Measurements from ENCODE around the gene KCNG2. TPM values are rescaled to one million over a fixed set of nuclear protein-coding genes. Genes with fewer than 3 reads are reported as not detected.

Gene KCNG2
- total and polyA plus RNA-seq, 2 of the 8 experiments (the other 6 are each of a cell fraction or from before 2014, with no cell fraction given), result 0.19 to 0.74 TPM

DNA sequence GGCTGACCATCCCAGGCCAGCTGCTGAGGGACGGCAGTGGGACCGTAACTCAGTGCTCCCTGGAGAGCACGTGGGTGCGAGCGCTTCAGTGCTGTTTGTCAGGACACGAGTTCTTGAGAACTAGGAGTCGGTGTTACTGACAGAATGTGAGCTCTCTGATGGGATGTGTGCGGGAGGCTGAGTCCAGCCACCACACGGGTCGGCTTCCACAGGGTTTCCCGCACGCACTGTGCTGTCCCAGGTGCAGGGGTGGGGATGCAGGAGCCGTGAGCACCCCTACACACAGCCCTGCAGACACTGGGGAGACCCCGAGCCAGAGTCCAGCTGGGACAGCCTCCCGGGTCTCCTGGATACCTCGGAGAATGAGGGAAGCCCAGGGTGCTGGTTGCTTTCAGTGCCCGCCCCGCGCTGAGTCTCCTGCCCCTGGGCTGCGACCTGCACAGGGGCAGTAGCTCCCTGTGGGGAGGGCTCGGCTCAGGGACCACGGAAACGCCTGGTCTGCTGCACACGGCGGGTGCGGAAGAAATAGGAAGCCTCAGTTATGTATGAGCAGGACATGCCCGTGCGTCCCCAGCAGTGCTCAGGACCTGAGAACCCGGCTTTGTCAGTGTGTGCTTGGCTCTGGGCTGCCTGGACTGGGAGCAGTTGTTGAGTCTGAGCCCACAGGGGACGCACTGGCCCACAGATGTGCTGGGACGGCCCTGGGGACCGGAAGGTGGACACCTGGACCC, 71.2 kb downstream of the KCNG2 start:
- ChIA-PET POLR2A (ENCODE audit: partially characterized antibody) (no interaction called here), CTCF (ENCODE audit: partially characterized antibody) (interaction anchor here (0.7 to 0.9 kb wide), 2 partner anchors 72 to 126 kb away, joined by 3 to 4 read pairs; no protein-coding TSS in a partner anchor)
- no peak overlapping the region for H2BK120ac ChIP-seq (replicated peaks; ENCODE audit: low read depth, low read length)
- TF ChIP-seq, protein P1, sequence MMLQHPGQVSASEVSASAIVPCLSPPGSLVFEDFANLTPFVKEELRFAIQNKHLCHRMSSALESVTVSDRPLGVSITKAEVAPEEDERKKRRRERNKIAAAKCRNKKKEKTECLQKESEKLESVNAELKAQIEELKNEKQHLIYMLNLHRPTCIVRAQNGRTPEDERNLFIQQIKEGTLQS (IDR thresholded peaks at IDR 0.05; ENCODE audit: insufficient read depth, low read depth, low read length), result no peak
- no peak for TF ChIP-seq EZH2 (IDR thresholded peaks at IDR 0.05; ENCODE audit: low read depth, low read length, severe bottlenecking)
- no peak for TF ChIP-seq ASH2L (IDR thresholded peaks at IDR 0.05; ENCODE audit: low read length)
- no peak for TF ChIP-seq CTBP2 (IDR thresholded peaks at IDR 0.05; ENCODE audit: borderline replicate concordance, insufficient read depth, insufficient read length, low read length)
- no peak for TF ChIP-seq SP1 (IDR thresholded peaks at IDR 0.05; ENCODE audit: low read depth, low read length)
- no peak for TF ChIP-seq RNF2 (IDR thresholded peaks at IDR 0.05; ENCODE audit: borderline replicate concordance, low read depth, low read length, missing control alignments, poor library complexity, severe bottlenecking)
- TF ChIP-seq POLR2AphosphoS5 (IDR thresholded peaks at IDR 0.05; ENCODE audit: low read depth, low read length), result no peak
- TF ChIP-seq KDM1A (IDR thresholded peaks at IDR 0.05; ENCODE audit: borderline replicate concordance, low read length), result no peak
- TF ChIP-seq CBX5 (IDR thresholded peaks at IDR 0.05; ENCODE audit: low read depth, low read length), result no peak
- TF ChIP-seq CHD1 (IDR thresholded peaks at IDR 0.05; ENCODE audit: low read depth, low read length), result no peak
- H3K56ac ChIP-seq (replicated peaks; ENCODE audit: insufficient read length, low read depth, low read length), result no peak overlapping the region
- no peaks in the 10 kb centered on the region for H3K9me3 ChIP-seq (ENCODE audit: insufficient read depth in 2 of 2, low read depth in 1 of 2, low read length in 1 of 2)
- no peaks in the 10 kb centered on the region for H3K79me2 ChIP-seq (ENCODE audit: control insufficient read depth in 1 of 2, insufficient read depth in 2 of 2, low read length in 2 of 2)
- no peak overlapping the region for H4K8ac ChIP-seq (ENCODE audit: extremely low read depth, insufficient read depth, low read length)
- no peak overlapping the region for H3K27ac ChIP-seq (ENCODE audit: low read depth, low read length)
- no peak overlapping the region for H4K5ac ChIP-seq (ENCODE audit: insufficient read length, low read depth, low read length)
- H3K23me2 ChIP-seq (ENCODE audit: low read depth, low read length), result peaks cover 9% of the 10 kb centered on the region; the same call in 1 of the 2 replicates
- no peak overlapping the region for H3K4me2 ChIP-seq (ENCODE audit: insufficient read depth in 1 of 2, low read depth in 2 of 2, low read length in 2 of 2)
- H3K18ac ChIP-seq (ENCODE audit: extremely low read depth, low read length), result no peak overlapping the region
- H2AK5ac ChIP-seq (ENCODE audit: low read depth, low read length), result no peak overlapping the region
- no peak overlapping the region for H4K91ac ChIP-seq (replicated peaks; ENCODE audit: insufficient read length, low read length)
- no peak overlapping the region for H2BK5ac ChIP-seq (ENCODE audit: low read depth, low read length)
- FAIRE-seq, result no peak
- H2BK20ac ChIP-seq (ENCODE audit: low read length), result no peak overlapping the region
- H2BK12ac ChIP-seq (ENCODE audit: low read depth, low read length), result no peak overlapping the region
- no peak overlapping the region for H3K14ac ChIP-seq (ENCODE audit: insufficient read length)
- no peak overlapping the region for H3K9ac ChIP-seq (replicated peaks in 1 of 4; ENCODE audit: extremely low read depth in 1 of 4, low read depth in 3 of 4, low read length in 3 of 4)
- H3K79me1 ChIP-seq (ENCODE audit: low read depth, low read length), result no peaks in the 10 kb centered on the region
- no peak overlapping the region for H3K4ac ChIP-seq (replicated peaks; ENCODE audit: insufficient read length, low read depth, low read length)
- no peak overlapping the region for H2AFZ ChIP-seq (ENCODE audit: low read length)
- H3K23ac ChIP-seq (ENCODE audit: insufficient read length), result no peak overlapping the region
- no peaks in the 10 kb centered on the region for H4K20me1 ChIP-seq (replicated peaks in 1 of 2; ENCODE audit: control insufficient read depth in 1 of 2, insufficient read depth in 2 of 2, low read length in 2 of 2)
- no peak overlapping the region for H3K4me3 ChIP-seq (ENCODE audit: extremely low read depth in 1 of 4, insufficient read depth in 2 of 4, low read depth in 3 of 4, low read length in 4 of 4)
- no peaks in the 10 kb centered on the region; a peak in 1 of 7 replicates for H3K4me1 ChIP-seq (replicated peaks in 1 of 4; ENCODE audit: control insufficient read depth in 3 of 4, insufficient read depth in 4 of 4, low read length in 3 of 4)
- H2BK15ac ChIP-seq (ENCODE audit: low read length), result no peak overlapping the region
- no peaks in the 10 kb centered on the region for H3K36me3 ChIP-seq (ENCODE audit: control insufficient read depth in 2 of 4, insufficient read depth in 4 of 4, low read length in 3 of 4)
- 89% methylated on average over 32 of the region's 32 CpGs; no CpG with 5 or more reads in 1 of the 2 experiments for WGBS, 2 experiments (ENCODE audit: extremely low coverage in 1 of 2, insufficient coverage in 1 of 2, insufficient read length in 1 of 2, insufficient replicate concordance in 2 of 2, low coverage in 1 of 2, low lambda C conversion rate in 2 of 2, missing lambda C conversion rate in 1 of 2)
- no peak for DNase-seq (ENCODE audit: low read depth in 1 of 2, low spot score in 2 of 2)
- H3K27me3 ChIP-seq (replicated peaks in 1 of 4; ENCODE audit: control insufficient read depth in 3 of 4, extremely low read depth in 1 of 4, insufficient read depth in 3 of 4, low read length in 3 of 4), result no peaks in the 10 kb centered on the region

Measured in H1 (cell line).